GM19238 (cell line): Measurements from ENCODE around the gene SACM1L.
"Not testable (repeated sequence)": the region's sequence is repeated elsewhere in the genome, so short reads cannot be mapped to it uniquely, and the experiment has no call there.

Experiments used
- DNase-seq: peaks from one replicate; pipeline ENCODE4 v3.0.0; 2011; ENCODE audit warnings: low spot score; ENCODE audit not compliant: insufficient read length

SACM1L gene

GRCh38 chr3:45741742-45742460, 52.7 kb downstream of the SACM1L start:
- no peak for DNase-seq

- DNase-seq = no peak
These were observed 53.4 kb downstream of the SACM1L start for GRCh38 chr3:45742461-45743089.

GRCh38 chr3:45746165-45746776, 57.1 kb downstream of the SACM1L start:
- no peak for DNase-seq

GRCh38 chr3:45746777-45747622, 57.8 kb downstream of the SACM1L start:
- no peak for DNase-seq

GRCh38 chr3:45748068-45748467, 58.9 kb downstream of the SACM1L start:
- no peak for DNase-seq

- DNase-seq = not testable (repeated sequence)
These were observed 59.9 kb downstream of the SACM1L start for GRCh38 chr3:45749036-45749600.

GRCh38 chr3:45749880-45750279, 60.7 kb downstream of the SACM1L start:
- DNase-seq = no peak

- DNase-seq = no peak
These were observed 62.5 kb downstream of the SACM1L start for GRCh38 chr3:45751537-45752242.

- no peak for DNase-seq
These were observed 63.9 kb downstream of the SACM1L start for GRCh38 chr3:45753095-45753494.

GRCh38 chr3:45754461-45754860, 65.3 kb downstream of the SACM1L start:
- no peak for DNase-seq

GRCh38 chr3:45756055-45756454, 66.9 kb downstream of the SACM1L start:
- no peak for DNase-seq

- not testable (repeated sequence) for DNase-seq
These were observed 67.9 kb downstream of the SACM1L start for GRCh38 chr3:45757141-45757540.

- DNase-seq = no peak
These were observed 69.7 kb downstream of the SACM1L start for GRCh38 chr3:45758871-45759270.

- no peak for DNase-seq
These were observed 70.7 kb downstream of the SACM1L start for GRCh38 chr3:45759851-45760250.

- peak; percentile 76 for DNase-seq
These were observed 71.9 kb downstream of the SACM1L start for GRCh38 chr3:45760878-45761711.

GRCh38 chr3:45761831-45762230, 72.6 kb downstream of the SACM1L start:
- DNase-seq = no peak

- DNase-seq = no peak
These were observed 73.6 kb downstream of the SACM1L start for GRCh38 chr3:45762647-45763302.

GRCh38 chr3:45763303-45763675, 74.1 kb downstream of the SACM1L start:
- DNase-seq = no peak

- no peak for DNase-seq
These were observed 76.2 kb downstream of the SACM1L start for GRCh38 chr3:45765266-45765851.
